ENCODE data around the gene PLTP. TPM values are rescaled to one million over a fixed set of nuclear protein-coding genes. Genes with fewer than 3 reads are reported as not detected.
"Not testable (repeated sequence)": the region's sequence is repeated elsewhere in the genome, so short reads cannot be mapped to it uniquely, and the experiment has no call there.

The PLTP gene
- total RNA-seq, 4 donors from 2014 or later, result 22.2 to 77.3 (median 37.3) TPM

DNA sequence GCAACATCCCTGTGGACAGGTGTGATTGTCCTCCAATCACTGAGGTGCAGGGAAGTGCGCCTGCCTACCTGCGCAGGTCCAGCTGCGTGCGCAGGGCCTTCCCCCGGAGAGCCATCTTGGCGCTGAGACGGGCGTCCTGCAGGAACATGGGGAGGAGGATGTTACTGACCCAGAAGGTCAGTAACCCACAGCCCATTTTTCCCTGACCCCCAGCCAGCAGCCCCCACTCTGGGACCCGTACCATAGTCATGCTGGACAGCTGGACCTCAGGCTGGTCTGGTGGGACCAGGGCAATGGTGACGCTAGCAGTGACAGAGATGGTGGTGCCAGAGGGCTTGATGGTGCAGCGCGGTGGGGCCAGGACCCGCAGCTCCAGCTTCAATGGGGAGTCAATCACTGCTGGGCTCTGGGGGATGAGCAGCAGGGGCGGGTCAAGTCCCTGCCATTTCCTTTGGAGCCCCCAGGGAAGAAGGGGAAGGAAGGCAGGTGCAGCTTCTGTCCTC, 9.7 kb downstream of the PLTP start:
- in situ Hi-C loops (cut with MboI; ENCODE audit: low sequenced_read_pairs in 4 of 4) (no loop called here), intact Hi-C loops (cut with DNase I; ENCODE audit: low total_unique reads) (no loop called here)
- H3K36me3 ChIP-seq, result peaks cover 0 to 26% of the 10 kb centered on the region in 2 donors
- no peaks in the 10 kb centered on the region for H3K27me3 ChIP-seq
- TF ChIP-seq POLR2A (IDR thresholded peaks at IDR 0.05), result no peak
- TF ChIP-seq, protein P1, sequence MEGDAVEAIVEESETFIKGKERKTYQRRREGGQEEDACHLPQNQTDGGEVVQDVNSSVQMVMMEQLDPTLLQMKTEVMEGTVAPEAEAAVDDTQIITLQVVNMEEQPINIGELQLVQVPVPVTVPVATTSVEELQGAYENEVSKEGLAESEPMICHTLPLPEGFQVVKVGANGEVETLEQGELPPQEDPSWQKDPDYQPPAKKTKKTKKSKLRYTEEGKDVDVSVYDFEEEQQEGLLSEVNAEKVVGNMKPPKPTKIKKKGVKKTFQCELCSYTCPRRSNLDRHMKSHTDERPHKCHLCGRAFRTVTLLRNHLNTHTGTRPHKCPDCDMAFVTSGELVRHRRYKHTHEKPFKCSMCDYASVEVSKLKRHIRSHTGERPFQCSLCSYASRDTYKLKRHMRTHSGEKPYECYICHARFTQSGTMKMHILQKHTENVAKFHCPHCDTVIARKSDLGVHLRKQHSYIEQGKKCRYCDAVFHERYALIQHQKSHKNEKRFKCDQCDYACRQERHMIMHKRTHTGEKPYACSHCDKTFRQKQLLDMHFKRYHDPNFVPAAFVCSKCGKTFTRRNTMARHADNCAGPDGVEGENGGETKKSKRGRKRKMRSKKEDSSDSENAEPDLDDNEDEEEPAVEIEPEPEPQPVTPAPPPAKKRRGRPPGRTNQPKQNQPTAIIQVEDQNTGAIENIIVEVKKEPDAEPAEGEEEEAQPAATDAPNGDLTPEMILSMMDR (IDR thresholded peaks at IDR 0.05 in 4 of 5, conservative IDR thresholded peaks at IDR 0.05 in 1 of 5), result no peak
- no peaks in the 10 kb centered on the region for H3K4me1 ChIP-seq
- no peak for DNase-seq
- ATAC-seq, result no peak
- no peak overlapping the region for H3K27ac ChIP-seq
- H3K9me3 ChIP-seq, result no peaks in the 10 kb centered on the region
- no peak overlapping the region for H3K4me3 ChIP-seq

- ATAC-seq; H3K27ac ChIP-seq; in situ Hi-C loops (cut with MboI; ENCODE audit: low sequenced_read_pairs in 4 of 4); DNase-seq; H3K4me3 ChIP-seq; intact Hi-C loops (cut with DNase I; ENCODE audit: low total_unique reads); H3K27me3 ChIP-seq; H3K4me1 ChIP-seq; H3K9me3 ChIP-seq: not testable (repeated sequence)
- H3K36me3 ChIP-seq, result peaks cover 0 to 35% of the 10 kb centered on the region in 2 donors
These were observed 10.6 kb downstream of the PLTP start for GRCh38 chr20:45901332-45901731.

DNA sequence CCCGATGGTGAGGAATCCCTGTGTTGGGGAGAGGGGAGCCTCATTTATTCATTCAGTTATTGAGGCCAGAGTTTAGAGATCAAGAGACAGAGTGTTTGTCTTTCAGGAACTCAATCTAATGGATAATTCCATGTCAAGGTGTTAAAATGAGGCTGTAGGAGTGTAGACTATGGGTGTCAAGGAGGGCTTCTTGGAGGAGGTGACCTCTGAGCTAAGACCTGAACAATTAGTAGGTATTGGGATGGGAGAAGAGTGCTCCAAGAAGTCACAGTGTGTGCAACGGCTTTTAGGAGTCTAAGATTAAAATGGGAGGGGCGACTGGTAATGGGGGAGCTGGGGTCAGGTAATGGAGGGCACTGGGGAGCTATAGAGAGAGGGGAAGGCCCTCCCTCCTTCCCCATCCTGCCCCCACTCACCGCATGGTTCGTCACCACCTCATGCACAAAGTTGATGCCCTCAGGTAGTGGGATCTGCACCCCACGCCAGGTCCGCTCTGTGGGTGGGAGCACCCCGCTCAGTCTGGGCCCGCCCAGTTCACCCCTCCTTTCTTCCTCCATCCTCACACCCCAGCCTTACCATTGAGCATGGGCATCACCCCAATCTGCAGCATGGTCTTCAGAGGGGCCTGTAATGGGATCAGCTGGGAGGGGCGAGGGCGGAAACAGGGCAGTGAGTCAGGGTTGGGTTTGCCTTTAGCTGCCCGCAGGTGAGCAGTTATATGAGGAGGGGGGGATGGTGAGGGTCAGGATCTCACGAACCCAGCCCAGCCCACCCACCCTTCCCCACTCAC, 12.7 kb downstream of the PLTP start:
- Histone ChIP-seq H3K27ac (no peak overlapping the region), H3K27me3 (no peaks in the 10 kb centered on the region), H3K9me3 (no peaks in the 10 kb centered on the region), H3K4me3 (no peak overlapping the region), H3K36me3 (peaks cover 0 to 56% of the 10 kb centered on the region in 2 donors), H3K4me1 (no peaks in the 10 kb centered on the region)
- DNase-seq, result no peak
- in situ Hi-C loops (cut with MboI; ENCODE audit: low sequenced_read_pairs in 4 of 4) (no loop called here), intact Hi-C loops (cut with DNase I; ENCODE audit: low total_unique reads) (no loop called here)
- ATAC-seq, result no peak
- TF ChIP-seq POLR2A (IDR thresholded peaks at IDR 0.05), result no peak
- TF ChIP-seq, protein P1 (IDR thresholded peaks at IDR 0.05 in 4 of 5, conservative IDR thresholded peaks at IDR 0.05 in 1 of 5), result no peak

DNA sequence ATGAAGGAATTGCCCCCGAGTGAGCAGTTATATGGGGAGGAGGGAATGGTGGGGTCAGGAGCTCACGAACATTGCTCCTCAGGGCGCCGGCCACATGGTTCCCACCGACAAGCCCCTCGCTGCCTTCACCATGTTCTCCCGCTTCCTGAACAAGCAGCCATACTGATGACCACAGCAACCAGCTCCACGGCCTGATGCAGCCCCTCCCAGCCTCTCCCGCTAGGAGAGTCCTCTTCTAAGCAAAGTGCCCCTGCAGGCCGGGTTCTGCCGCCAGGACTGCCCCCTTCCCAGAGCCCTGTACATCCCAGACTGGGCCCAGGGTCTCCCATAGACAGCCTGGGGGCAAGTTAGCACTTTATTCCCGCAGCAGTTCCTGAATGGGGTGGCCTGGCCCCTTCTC, 13.7 kb downstream of the PLTP start:
- H3K36me3 ChIP-seq, result peaks cover 0 to 66% of the 10 kb centered on the region in 2 donors
- H3K27me3 ChIP-seq, result no peaks in the 10 kb centered on the region
- in situ Hi-C loops (cut with MboI; ENCODE audit: low sequenced_read_pairs in 4 of 4), result no loop called here
- intact Hi-C loops (cut with DNase I; ENCODE audit: low total_unique reads), result no loop called here
- DNase-seq (no peak), ATAC-seq (no peak)
- H3K4me3 ChIP-seq, result no peak overlapping the region
- H3K27ac ChIP-seq, result no peak overlapping the region
- H3K4me1 ChIP-seq, result no peaks in the 10 kb centered on the region
- TF ChIP-seq, protein P1 (IDR thresholded peaks at IDR 0.05 in 4 of 5, conservative IDR thresholded peaks at IDR 0.05 in 1 of 5), result no peak
- no peak for TF ChIP-seq POLR2A (IDR thresholded peaks at IDR 0.05)
- no peaks in the 10 kb centered on the region for H3K9me3 ChIP-seq

- TF ChIP-seq POLR2A (IDR thresholded peaks at IDR 0.05), result no peak
- TF ChIP-seq, protein P1 (IDR thresholded peaks at IDR 0.05 in 4 of 5, conservative IDR thresholded peaks at IDR 0.05 in 1 of 5), result no peak
- intact Hi-C loops (cut with DNase I; ENCODE audit: low total_unique reads), result no loop called here
These were observed 14.3 kb downstream of the PLTP start for GRCh38 chr20:45897692-45898091.

More at GRCh38 chr20:45897692-45898091, 14.3 kb downstream of the PLTP start:
- DNase-seq (no peak), ATAC-seq (no peak)
- in situ Hi-C loops (cut with MboI; ENCODE audit: low sequenced_read_pairs in 4 of 4), result no loop called here
- Histone ChIP-seq H3K9me3 (no peaks in the 10 kb centered on the region), H3K4me1 (peaks cover 0 to under 1% of the 10 kb centered on the region in 2 donors), H3K4me3 (no peak overlapping the region), H3K36me3 (peaks cover 0 to 72% of the 10 kb centered on the region in 2 donors), H3K27me3 (no peaks in the 10 kb centered on the region), H3K27ac (no peak overlapping the region)

Data from gastrocnemius medialis (tissue), 4 donors.